ENCODE measurements around the gene MROH7.
A peak's percentile ranks its signal among the peaks of the same experiment; 100 is the strongest.

The MROH7 gene

GRCh38 chr1:54708385-54708784, 66.8 kb downstream of the MROH7 start:
- no peak overlapping the region for H3K4me3 ChIP-seq (ENCODE audit: low read depth, low read length)
- in situ Hi-C loops (cut with HindIII; ENCODE audit: low sequenced_read_pairs), result no loop called here
- DNase-seq (ENCODE audit: low read depth), result no peak
- no peak for TF ChIP-seq CTCF (IDR thresholded peaks at IDR 0.05; ENCODE audit: low read depth, low read length, missing control alignments)

GRCh38 chr1:54709547-54710292, 68.1 kb downstream of the MROH7 start:
- no peak for DNase-seq (ENCODE audit: low read depth)
- H3K4me3 ChIP-seq (ENCODE audit: low read depth, low read length), result no peak overlapping the region
- in situ Hi-C loops (cut with HindIII; ENCODE audit: low sequenced_read_pairs), result no loop called here
- TF ChIP-seq CTCF (IDR thresholded peaks at IDR 0.05; ENCODE audit: low read depth, low read length, missing control alignments), result no peak

- H3K4me3 ChIP-seq (ENCODE audit: low read depth, low read length), result no peak overlapping the region
- DNase-seq (ENCODE audit: low read depth), result no peak
- in situ Hi-C loops (cut with HindIII; ENCODE audit: low sequenced_read_pairs), result no loop called here
- no peak for TF ChIP-seq CTCF (IDR thresholded peaks at IDR 0.05; ENCODE audit: low read depth, low read length, missing control alignments)
Measured at GRCh38 chr1:54710434-54710833, 68.8 kb downstream of the MROH7 start.

- in situ Hi-C loops (cut with HindIII; ENCODE audit: low sequenced_read_pairs), result no loop called here
- DNase-seq (ENCODE audit: low read depth), result no peak
- TF ChIP-seq CTCF (IDR thresholded peaks at IDR 0.05; ENCODE audit: low read depth, low read length, missing control alignments), result no peak
- H3K4me3 ChIP-seq (ENCODE audit: low read depth, low read length), result no peak overlapping the region
Measured at GRCh38 chr1:54710841-54711240, 69.3 kb downstream of the MROH7 start.

- no peak for DNase-seq (ENCODE audit: low read depth)
- H3K4me3 ChIP-seq (ENCODE audit: low read depth, low read length), result no peak overlapping the region
- no peak for TF ChIP-seq CTCF (IDR thresholded peaks at IDR 0.05; ENCODE audit: low read depth, low read length, missing control alignments)
- in situ Hi-C loops (cut with HindIII; ENCODE audit: low sequenced_read_pairs), result no loop called here
Measured at GRCh38 chr1:54711536-54711935, 70.0 kb downstream of the MROH7 start.

GRCh38 chr1:54714881-54715492, 73.4 kb downstream of the MROH7 start:
- TF ChIP-seq CTCF (IDR thresholded peaks at IDR 0.05; ENCODE audit: low read depth, low read length, missing control alignments), result no peak
- in situ Hi-C loops (cut with HindIII; ENCODE audit: low sequenced_read_pairs), result no loop called here
- peak overlapping the region; percentile 81 for H3K4me3 ChIP-seq (ENCODE audit: low read depth, low read length)
- no peak for DNase-seq (ENCODE audit: low read depth)
